Activated T-cell treated with anti-CD3 and anti-CD28 coated beads, Interleukin-2, amount 50 U/mL, for 72 hours (primary cell): ENCODE measurements around the gene LSM7. TPM values are rescaled to one million over a fixed set of nuclear protein-coding genes. Genes with fewer than 3 reads are reported as not detected.
"Not testable (repeated sequence)": the region's sequence is repeated elsewhere in the genome, so short reads cannot be mapped to it uniquely, and the experiment has no call there.

Experiments
- ATAC-seq, 2 donors: fragments of 150-1000 bp; cut with Tn5 transposase; replicated peaks in 1 of 2; 2 replicates each; pipeline ENCODE4 v1.10.0; 2021; ENCODE audit warnings: moderate library complexity in 2 of 2, mild to moderate bottlenecking in 1 of 2
- DNase-seq, 2 donors: peaks; one replicate each; pipeline ENCODE4 v3.0.0; 2021 to 2022; ENCODE audit warnings: mixed read lengths in 1 of 2
- H3K27ac Mint-ChIP-seq: one replicate; pipeline ENCODE4 v1.8.0; 2022; ENCODE audit warnings: mild to moderate bottlenecking, moderate library complexity, mixed read lengths
- H3K27me3 Mint-ChIP-seq: one replicate; pipeline ENCODE4 v1.8.0; 2022; ENCODE audit warnings: low read depth, mixed read lengths
- H3K36me3 Mint-ChIP-seq, 2 donors: one replicate each; pipeline ENCODE4 v1.8.0; 2022; ENCODE audit warnings: mixed read lengths in 2 of 2, mild to moderate bottlenecking in 1 of 2; ENCODE audit not compliant: insufficient read depth in 2 of 2
- H3K4me1 Mint-ChIP-seq: one replicate; pipeline ENCODE4 v1.8.0; 2022; ENCODE audit warnings: low read depth, mixed read lengths
- H3K4me3 Mint-ChIP-seq, 2 donors: one replicate each; pipeline ENCODE4 v1.8.0; 2022; ENCODE audit warnings: mild to moderate bottlenecking in 2 of 2, mixed read lengths in 2 of 2, moderate library complexity in 2 of 2
- H3K9me3 Mint-ChIP-seq, 2 donors: one replicate each; pipeline ENCODE4 v1.8.0; 2022; ENCODE audit warnings: mixed read lengths in 2 of 2
- total RNA-seq, 2 donors: library from RNA; stranded (reverse); gene quantifications; one replicate each; pipeline ENCODE4 v1.2.3, GENCODE V29; 2022

The LSM7 gene
- total RNA-seq, 2 donors from 2014 or later, result 74.7 to 84.5 TPM

- ATAC-seq (peak; percentile 18 to 27), DNase-seq (no peak)
- Mint-ChIP-seq H3K4me1 (peaks cover 15% of the 10 kb centered on the region), H3K4me3 (peak overlapping the region; percentile 89 to 94), H3K27ac (peak overlapping the region; percentile 78), H3K27me3 (peaks cover 16% of the 10 kb centered on the region), H3K36me3 (peaks cover 3 to 4% of the 10 kb centered on the region in 2 donors), H3K9me3 (no peaks in the 10 kb centered on the region)
Observed at GRCh38 chr19:2288818-2289713, 39.3 kb downstream of the LSM7 start.

- H3K9me3 Mint-ChIP-seq, result no peaks in the 10 kb centered on the region
- DNase-seq (no peak), ATAC-seq (no peak)
- peaks cover 15% of the 10 kb centered on the region for H3K4me1 Mint-ChIP-seq
- peak overlapping the region; percentile 78 for H3K27ac Mint-ChIP-seq
- H3K4me3 Mint-ChIP-seq, result peak overlapping the region; percentile 89 to 94
- H3K36me3 Mint-ChIP-seq, result peaks cover 3 to 4% of the 10 kb centered on the region in 2 donors
- H3K27me3 Mint-ChIP-seq, result peaks cover 16% of the 10 kb centered on the region
Observed at GRCh38 chr19:2288338-2288817, 40.0 kb downstream of the LSM7 start.

GRCh38 chr19:2287585-2288337 lies 40.6 kb downstream of the LSM7 start:
- DNase-seq (no peak), ATAC-seq (no peak)
- H3K27ac Mint-ChIP-seq, result peak overlapping the region; percentile 2
- H3K27me3 Mint-ChIP-seq, result peaks cover 19% of the 10 kb centered on the region
- peaks cover 3 to 4% of the 10 kb centered on the region in 2 donors for H3K36me3 Mint-ChIP-seq
- no peak overlapping the region for H3K4me3 Mint-ChIP-seq
- no peaks in the 10 kb centered on the region for H3K9me3 Mint-ChIP-seq
- H3K4me1 Mint-ChIP-seq, result peaks cover 20% of the 10 kb centered on the region

- peaks cover 3 to 4% of the 10 kb centered on the region in 2 donors for H3K36me3 Mint-ChIP-seq
- no peak overlapping the region for H3K4me3 Mint-ChIP-seq
- H3K9me3 Mint-ChIP-seq, result no peaks in the 10 kb centered on the region
- no peak overlapping the region for H3K27ac Mint-ChIP-seq
- H3K27me3 Mint-ChIP-seq, result peaks cover 23% of the 10 kb centered on the region
- peaks cover 30% of the 10 kb centered on the region for H3K4me1 Mint-ChIP-seq
- DNase-seq, result no peak
- no peak for ATAC-seq
Observed at GRCh38 chr19:2286402-2287140, 41.8 kb downstream of the LSM7 start.

- Mint-ChIP-seq H3K27ac (no peak overlapping the region), H3K36me3 (peaks cover 0 to 3% of the 10 kb centered on the region in 2 donors), H3K9me3 (no peaks in the 10 kb centered on the region), H3K4me1 (peaks cover 20% of the 10 kb centered on the region), H3K4me3 (no peak overlapping the region), H3K27me3 (peaks cover 16% of the 10 kb centered on the region)
- DNase-seq (no peak), ATAC-seq (no peak)
Observed at GRCh38 chr19:2283835-2284507, 44.4 kb downstream of the LSM7 start.

GRCh38 chr19:2282862-2283237 lies 45.5 kb downstream of the LSM7 start:
- no peak overlapping the region for H3K27ac Mint-ChIP-seq
- H3K4me1 Mint-ChIP-seq, result peaks cover 15% of the 10 kb centered on the region
- no peaks in the 10 kb centered on the region for H3K9me3 Mint-ChIP-seq
- peaks cover 7% of the 10 kb centered on the region for H3K27me3 Mint-ChIP-seq
- peak overlapping the region; percentile 65 to 69 for H3K4me3 Mint-ChIP-seq
- DNase-seq, result no peak
- H3K36me3 Mint-ChIP-seq, result no peaks in the 10 kb centered on the region
- ATAC-seq, result no peak

GRCh38 chr19:2282062-2282861 lies 46.1 kb downstream of the LSM7 start, which contains the start of gene PEAK3:
Gene PEAK3 (minus strand): TSS chr19:2282175. CDS start chr19:2280931, 1,244 bp downstream.
- H3K27me3 Mint-ChIP-seq, result peaks cover 7% of the 10 kb centered on the region
- H3K4me3 Mint-ChIP-seq, result peak within 1 kb of the TSS; percentile 65 to 69
- no peak within 1 kb of the TSS for H3K27ac Mint-ChIP-seq
- peak; percentile 26 to 48 for ATAC-seq
- no peaks in the 10 kb centered on the region for H3K36me3 Mint-ChIP-seq
- no peaks in the 10 kb centered on the region for H3K9me3 Mint-ChIP-seq
- peak in 1 of 2 donors; percentile 54 for DNase-seq
- H3K4me1 Mint-ChIP-seq, result peaks cover 15% of the 10 kb centered on the region

GRCh38 chr19:2281265-2282061 lies 46.9 kb downstream of the LSM7 start:
- not testable (repeated sequence) for H3K27me3 Mint-ChIP-seq, H3K36me3 Mint-ChIP-seq, H3K27ac Mint-ChIP-seq, DNase-seq, H3K9me3 Mint-ChIP-seq
- Mint-ChIP-seq H3K4me1 (peaks cover 15% of the 10 kb centered on the region), H3K4me3 (peak overlapping the region; percentile 51)
- ATAC-seq, result peak in 1 of 2 donors; percentile 2

- Mint-ChIP-seq H3K4me1 (peaks cover 15% of the 10 kb centered on the region), H3K4me3 (no peak overlapping the region), H3K36me3 (no peaks in the 10 kb centered on the region), H3K27me3 (peaks cover 7% of the 10 kb centered on the region), H3K9me3 (no peaks in the 10 kb centered on the region), H3K27ac (no peak overlapping the region)
- DNase-seq, result no peak
- ATAC-seq, result no peak
Observed at GRCh38 chr19:2280633-2281264, 47.6 kb downstream of the LSM7 start.

GRCh38 chr19:2278459-2279158 lies 49.8 kb downstream of the LSM7 start:
- Mint-ChIP-seq H3K4me3 (no peak overlapping the region), H3K27ac (peak overlapping the region; percentile 67), H3K9me3 (no peaks in the 10 kb centered on the region), H3K4me1 (peaks cover 25% of the 10 kb centered on the region), H3K27me3 (peaks cover 7% of the 10 kb centered on the region), H3K36me3 (peaks cover 2 to 5% of the 10 kb centered on the region in 2 donors)
- ATAC-seq (peak in 1 of 2 donors; percentile 12), DNase-seq (no peak)
